ENCODE data around the gene RPS6KA5.
"Not testable (repeated sequence)": the region's sequence is repeated elsewhere in the genome, so short reads cannot be mapped to it uniquely, and the experiment has no call there.

The RPS6KA5 gene

DNA sequence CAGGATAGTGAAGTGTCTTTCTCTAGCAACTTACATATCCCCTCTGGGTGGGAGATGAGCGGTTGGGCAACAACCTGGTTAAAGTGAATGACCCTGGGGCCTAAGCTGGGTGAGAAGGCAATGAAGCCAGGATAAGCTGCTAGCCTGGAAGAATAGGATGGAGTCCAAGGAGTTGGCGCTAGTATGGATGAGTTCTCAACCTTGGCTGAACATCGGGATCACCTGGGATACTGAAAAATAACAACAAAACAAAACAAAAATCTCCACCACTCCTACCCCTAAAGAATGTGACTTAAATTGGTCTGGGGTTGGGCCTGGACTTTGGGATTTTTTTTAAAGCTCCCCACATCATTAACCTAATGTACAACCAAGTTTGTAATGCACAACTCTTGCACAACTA lies 4.8 kb upstream of the RPS6KA5 start:
- DNase-seq (ENCODE audit: low read depth) = no peak

DNA sequence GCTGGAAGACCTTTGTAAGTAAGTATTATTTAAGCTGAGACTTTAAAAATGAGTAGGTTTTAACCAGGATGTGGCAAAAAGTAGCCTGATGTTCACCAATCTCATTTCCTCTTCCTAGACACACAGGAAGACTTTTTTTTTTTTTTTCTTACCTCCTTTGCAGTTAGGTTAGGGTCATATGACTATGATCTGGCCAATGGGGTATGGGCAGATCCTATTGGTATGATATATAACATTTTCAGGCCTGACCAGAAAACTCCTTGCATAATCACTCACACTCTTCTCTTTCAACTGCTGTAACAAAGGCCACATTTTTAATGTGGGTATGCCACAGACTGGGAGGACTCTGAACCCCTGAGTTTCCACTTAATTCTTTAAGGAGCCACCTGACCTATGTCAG lies 2.7 kb upstream of the RPS6KA5 start:
- no peak for DNase-seq (ENCODE audit: low read depth)

DNA sequence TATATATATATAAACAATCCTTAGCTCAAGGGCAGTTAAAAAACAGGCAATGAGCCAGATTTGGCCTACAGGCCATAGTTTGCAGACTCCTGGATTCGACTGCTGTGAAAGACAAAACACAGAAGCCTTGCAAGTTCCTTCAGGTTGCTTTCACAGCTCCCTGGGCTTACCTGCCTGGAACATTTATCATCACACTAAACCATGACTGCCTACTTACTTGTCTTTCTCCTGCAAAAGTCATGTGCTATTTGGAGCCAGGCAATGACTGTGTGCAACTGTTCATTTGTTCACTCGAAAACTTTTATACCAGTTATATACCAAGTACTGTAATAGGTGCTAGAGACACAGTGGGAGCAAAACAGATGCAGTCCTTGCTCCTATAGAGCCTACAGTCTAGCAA lies 2.2 kb upstream of the RPS6KA5 start:
- DNase-seq (ENCODE audit: low read depth) = no peak

DNA sequence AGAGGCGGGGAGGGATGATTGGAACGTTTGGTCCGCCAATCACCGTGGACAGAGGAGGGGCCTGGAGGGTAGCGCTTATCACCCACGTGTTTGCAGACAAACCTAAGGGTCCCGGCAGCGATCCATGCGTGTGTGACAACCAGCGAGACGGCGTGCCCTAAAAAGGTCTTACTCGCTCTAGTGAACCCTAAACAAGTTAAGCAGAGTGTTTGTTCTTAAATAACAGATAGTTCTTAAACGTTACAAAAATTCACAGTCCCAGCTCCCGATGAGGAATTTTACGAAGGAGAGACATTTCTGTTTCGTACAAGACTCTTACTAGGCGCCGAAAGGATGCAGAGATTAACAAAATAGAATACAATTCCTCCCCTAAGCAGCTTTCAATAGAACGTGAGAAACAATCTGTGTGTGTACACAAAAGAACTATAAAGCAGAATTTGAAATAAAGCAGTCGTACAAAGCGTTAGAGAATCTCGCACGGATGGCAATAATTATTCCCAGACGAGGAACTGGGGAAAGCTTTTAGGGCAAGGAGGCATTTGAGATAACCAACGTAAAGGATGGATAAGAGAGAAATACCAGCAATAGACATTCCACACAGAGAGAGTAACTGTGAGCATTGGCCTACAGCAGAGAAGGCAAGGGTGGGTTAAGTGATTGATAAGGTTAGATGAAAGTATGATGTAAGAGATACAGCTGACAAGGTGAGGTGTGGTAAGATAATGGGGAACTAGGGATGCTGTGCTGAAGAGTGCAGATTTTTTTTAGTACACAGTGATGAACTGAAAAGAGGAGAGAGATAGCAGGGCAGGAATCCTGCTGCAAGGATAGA lies 831 bp upstream of the RPS6KA5 start:
- DNase-seq (ENCODE audit: low read depth) = no peak

DNA sequence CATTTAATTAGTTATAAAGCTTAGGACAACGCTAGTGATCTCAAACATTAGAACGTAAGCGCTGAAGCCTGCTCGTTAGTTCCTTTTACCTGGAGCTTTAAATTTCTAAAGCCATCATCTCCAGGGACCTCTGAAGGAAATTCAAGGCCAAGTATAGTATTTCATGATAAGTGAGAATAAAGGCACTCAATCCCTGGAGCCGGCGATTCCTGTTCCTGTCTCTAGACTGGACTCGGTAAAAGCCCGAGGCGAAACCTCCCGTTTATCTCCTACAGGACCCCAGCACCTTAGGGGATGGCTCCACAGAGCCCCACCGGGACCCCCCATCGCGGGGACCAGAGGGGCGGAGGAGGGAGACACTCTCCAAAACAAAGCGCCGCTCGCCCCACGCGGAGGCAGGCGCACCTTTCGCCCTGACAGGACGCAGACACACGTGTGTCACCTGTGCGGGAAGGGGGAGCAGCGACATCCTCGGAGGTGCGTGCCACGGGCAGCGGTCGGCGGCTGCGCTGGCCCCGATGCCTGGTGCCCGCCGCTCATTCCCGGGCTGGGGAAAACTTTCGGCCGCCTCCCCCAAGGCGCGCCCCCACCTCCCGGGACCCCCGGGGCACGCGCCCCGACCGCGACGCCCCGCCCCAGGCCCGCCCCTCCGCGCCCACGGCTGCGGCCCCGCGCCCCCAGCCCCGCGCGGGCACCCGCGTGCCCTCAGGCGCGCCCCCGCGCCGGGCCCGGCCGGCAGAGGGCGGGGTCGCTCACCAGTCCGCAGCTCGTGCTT lies 678 bp downstream of the RPS6KA5 start:
- DNase-seq (ENCODE audit: low read depth) = peak; percentile 62

DNA sequence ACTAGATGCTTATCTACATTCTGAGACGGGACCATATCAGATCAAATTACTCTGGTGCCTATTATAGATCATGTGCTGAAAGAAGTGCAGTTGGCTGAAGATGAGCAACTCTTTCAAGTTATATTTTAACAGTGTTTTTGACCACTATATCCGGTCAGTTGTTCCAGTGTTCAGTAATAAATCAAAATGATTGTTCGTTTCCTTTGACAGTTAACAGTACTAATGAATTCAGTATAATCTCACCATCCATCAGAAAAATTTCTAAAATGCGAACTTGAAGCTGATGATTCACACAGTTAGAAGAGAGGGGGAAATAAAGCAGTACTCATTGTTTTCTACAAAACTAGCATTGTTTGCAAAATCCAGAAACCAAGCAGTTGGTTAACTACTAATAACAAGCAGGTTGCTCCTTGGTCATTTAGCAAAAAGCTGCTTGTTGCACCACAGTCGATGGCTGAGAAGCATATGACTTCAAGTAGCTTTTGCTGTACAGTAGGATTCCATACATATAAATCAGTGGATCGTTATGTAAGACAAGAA lies 2.3 kb downstream of the RPS6KA5 start:
- DNase-seq (ENCODE audit: low read depth) = no peak

DNA sequence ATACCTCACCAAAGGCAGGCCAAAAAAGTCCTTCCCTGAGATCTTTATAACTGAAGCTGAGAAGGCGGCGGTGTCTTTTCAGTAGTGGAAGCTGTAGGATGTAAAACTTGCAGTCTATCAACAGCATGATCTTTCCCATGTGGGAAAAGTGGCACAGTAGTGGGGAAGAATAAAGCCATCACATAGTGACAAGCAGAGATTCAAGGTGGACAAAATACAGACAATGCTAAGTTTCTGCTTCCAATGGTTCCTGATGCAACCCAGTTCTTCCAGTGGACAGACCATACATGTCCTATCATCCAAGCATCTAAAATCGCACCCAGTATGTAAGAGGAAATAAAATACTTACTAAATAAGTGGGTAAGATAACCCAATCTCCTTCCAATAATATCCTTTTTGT lies 4.1 kb downstream of the RPS6KA5 start:
- no peak for DNase-seq (ENCODE audit: low read depth)

DNA sequence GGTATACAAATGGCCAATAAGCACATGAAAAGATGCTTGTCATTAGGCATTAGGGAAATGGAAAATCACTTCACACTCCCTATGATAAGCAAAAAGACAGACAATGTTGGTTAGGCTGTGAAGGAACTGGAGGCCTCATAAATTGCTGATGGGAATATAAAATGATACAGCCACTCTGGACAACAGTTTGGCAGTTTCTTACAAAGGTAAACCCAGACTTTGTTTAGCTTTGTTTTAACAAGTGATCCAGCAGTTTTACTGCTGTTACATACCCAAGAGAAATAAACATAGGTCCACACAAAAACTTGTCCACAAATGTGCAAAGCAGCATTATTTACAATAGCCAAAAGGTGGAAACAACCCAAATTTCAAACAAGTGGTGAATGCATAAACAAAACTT lies 5.4 kb downstream of the RPS6KA5 start:
- no peak for DNase-seq (ENCODE audit: low read depth)

DNA sequence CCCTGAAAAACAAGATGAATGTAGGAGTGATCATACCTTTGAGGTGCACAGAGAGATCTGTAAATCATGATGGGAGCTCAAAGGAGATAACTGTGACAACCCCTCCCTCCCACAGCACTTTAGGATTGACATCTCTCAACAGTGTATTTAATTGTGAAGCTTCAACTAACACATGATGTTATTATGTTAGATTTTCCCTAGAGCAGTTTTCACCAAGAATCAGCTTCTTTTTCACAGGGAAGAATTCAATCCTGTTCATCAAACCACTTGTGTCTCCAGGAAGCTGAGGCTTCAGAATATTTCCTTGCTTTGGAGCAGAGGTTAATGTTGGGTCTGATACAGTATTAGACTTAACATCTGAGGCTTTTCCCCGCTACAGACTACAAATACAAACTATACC lies 11.8 kb downstream of the RPS6KA5 start:
- DNase-seq (ENCODE audit: low read depth) = no peak

DNA sequence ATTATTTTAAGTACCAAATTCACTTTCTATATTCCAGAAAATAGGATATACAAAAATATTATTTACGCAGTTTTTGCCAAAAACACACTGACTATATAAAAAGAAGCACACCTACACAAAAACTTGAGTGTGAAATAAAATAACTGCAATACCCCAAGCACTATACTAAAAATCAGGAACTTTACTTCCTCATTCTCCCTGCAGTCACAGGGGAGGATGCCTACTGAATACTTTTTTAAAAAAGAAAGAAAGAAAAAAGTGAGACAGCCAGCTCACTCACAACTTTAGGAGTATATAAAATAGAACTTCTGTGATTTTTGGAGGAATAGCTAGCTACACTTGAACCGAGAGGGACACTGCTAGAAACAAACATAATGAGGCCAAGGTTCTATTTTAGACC lies 12.2 kb downstream of the RPS6KA5 start:
- DNase-seq (ENCODE audit: low read depth) = no peak

DNA sequence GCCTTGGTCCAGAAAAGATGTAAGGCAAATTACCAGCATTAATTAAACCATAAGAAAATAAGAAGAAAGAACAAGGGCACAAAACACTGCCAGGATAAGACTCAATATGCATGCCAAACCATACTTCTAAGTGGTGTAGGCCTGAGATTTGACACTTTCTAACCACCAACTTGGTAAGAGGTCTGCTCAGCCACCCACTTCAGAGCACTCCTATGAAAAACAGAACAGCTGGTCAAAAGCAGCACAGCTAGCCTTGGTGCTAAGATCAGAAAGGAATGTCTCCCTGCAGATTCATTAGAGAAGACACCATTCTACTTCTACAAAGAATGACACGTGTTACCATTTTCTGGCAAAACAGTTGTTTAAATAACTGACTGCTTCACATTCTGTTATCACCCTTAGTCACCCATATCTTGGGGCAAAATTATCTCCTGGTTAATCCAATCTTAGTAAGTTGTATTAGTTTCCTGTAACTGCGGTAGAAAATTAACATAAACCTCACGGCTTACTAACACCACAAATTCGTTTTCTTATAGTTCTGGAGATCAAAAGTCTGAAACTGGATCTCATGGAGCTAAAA lies 13.2 kb downstream of the RPS6KA5 start:
- DNase-seq (ENCODE audit: low read depth) = no peak

DNA sequence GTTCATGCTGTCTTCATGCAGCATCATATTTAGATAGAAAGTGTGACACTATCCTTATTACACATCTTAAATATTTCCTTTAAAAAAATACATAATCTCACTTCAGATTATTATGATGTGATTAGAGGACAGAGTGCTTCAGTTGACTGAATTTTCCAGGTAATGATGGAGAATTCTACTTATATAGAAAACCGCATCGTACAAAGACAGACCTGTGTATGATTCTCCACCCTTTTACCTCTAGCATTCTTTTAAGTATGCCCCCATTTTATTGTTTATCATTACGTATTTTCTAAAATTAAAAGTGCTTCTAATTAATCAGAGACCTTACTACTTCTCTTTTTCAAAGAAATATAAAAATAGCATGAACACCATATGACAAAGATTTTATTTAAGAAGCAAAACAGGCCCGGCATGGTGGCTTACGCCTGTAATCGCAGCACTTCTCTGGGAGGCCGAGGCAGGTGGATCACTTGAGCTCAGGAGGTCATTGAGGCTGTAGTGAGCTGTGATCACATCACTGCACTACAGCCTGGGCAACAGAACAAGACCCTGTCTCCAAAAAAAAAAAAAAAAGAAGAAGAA lies 13.9 kb downstream of the RPS6KA5 start:
- no peak for DNase-seq (ENCODE audit: low read depth)

DNA sequence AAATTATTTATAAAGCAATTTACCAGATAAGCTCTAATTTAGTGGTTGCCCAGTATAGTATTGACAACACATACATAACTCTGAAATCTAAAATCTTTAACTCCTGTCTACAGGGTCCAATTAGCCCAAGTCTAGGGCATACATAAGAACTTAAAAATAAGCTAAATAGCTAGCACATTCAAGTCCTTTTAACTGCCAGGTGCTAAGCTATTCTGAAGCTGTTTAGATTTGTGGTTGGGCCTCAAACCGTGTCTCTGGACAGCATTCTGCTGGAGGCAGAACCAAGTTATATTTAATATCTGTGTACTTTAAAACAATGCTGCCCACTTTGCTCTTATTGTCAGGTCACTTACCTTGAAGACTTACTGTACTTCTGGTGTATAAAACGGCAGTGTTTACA lies 19.0 kb downstream of the RPS6KA5 start:
- no peak for DNase-seq (ENCODE audit: low read depth)

DNA sequence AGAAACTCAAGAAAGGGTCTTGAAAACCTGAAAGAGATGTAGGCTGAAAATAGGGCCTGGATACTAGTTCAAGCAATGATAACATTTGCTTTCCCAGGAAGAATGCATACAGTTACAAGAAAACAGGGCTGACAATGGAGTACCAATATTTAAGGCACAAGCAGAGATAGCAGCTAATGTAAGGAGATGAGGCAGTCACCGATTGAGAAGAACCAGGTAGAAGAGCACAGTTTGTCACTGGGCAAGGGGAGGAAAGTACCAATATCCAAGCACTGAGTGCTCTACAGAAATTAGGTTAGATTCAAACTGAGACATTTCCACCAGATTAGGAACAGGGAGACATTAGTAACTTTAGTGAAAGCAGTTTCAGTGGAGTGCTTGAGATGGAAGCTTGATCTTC lies 19.9 kb downstream of the RPS6KA5 start:
- DNase-seq (ENCODE audit: low read depth) = no peak

DNA sequence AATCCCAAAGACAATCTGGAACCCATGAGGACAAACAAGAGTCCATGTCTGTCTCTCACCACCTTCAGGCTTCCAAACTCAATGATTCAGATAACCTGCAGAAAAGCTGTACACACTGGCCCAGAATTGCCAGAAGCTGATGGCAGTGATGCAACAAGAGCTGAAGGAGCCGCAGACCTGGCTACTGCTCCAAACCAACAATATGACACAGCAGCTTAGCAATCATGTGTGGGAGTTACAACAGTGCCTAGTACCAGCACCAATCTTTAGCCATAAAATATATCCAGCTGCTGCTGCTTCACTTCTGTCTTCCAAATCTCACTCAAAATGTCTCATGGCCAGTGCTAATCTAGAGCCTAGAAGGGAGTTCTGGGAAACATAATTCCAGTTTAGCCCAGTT lies 22.0 kb downstream of the RPS6KA5 start:
- DNase-seq (ENCODE audit: low read depth) = no peak

DNA sequence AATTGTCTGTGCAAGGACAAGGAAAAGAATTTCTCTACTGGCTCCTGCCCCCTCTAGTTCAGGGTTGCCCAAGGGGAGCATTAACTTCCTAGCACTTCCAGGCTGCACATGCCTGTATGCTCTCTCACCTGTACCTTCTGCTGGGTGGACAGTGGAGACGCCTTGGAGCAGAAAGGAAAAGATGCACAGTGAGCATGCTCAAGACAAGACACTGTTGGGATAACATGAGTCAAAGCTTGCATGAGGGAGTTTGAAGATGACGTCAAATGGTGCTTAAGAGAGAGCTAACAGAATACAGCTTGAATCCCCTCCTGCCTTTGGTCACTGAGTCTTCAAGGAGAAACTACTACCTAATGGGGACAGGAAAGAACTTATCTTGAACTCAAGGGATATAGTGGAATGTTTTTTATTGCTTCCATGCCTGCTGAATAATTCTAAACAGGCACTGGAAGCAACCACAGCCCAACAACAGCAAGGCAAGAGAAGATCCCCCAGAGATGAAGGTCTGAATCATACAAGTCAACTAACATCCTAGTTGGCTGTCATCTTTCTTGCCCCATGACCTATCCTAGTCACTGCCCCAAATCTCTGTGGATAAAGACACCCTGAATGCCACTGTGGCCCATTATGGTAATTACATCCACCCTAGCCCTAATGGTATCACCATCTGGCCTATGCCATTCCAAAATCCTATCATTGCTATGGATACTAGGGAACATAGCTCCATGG lies 23.5 kb downstream of the RPS6KA5 start:
- no peak for DNase-seq (ENCODE audit: low read depth)

DNA sequence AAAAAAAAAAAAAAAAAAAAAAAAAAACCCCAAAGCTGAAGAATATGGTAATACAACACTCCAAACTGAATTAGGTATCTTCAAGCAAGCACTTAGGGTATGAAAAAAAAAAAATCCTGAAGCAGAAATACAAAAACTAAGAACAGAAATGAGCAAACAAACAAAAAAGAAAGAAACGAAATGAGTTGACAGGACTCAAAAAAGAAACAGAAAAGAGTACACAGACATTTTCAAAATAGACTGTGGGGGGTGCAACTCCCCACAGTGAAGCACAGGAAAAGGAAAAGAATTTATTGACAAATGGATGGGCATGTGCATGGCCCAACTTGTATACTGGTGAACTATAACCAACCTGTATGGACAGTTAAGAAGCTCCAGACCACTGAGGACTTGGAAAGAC lies 24.6 kb downstream of the RPS6KA5 start:
- no peak for DNase-seq (ENCODE audit: low read depth)

DNA sequence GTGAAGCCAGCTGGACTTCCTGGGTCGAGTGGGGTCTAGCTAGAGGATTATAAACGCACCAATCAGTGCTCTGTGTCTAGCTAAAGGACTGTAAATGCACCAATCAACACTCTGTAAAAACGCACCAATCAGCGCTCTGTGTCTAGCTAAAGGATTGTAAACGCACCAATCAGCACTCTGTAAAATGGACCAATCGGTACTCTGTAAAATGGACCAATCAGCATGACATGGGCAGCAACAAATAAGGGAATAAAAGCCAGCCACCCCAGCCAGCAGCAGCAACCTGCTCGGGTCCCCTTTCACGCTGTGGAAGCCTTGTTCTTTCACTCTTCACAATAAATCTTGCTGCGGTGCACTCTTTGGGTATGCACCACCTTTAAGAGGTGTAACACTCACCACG lies 26.1 kb downstream of the RPS6KA5 start:
- DNase-seq (ENCODE audit: low read depth) = not testable (repeated sequence)

DNA sequence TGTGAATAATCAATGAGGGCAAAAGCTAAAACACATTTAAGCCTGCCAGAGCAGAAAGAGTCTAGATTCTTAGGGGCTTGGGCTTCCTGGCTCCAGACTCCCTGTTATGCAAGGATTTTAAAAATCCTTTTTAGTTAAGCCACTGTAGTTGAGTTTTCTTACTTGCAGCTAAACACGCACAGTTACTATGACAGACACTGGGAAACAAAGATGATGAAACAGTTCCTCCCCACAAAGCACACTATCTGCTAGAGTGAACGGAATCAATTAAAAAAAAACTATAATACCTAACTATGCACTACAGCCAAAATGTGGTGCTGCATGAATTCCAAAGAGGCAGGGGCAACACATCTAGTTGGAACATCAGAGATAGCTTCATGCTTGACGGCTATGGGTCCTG lies 28.2 kb downstream of the RPS6KA5 start:
- no peak for DNase-seq (ENCODE audit: low read depth)

DNA sequence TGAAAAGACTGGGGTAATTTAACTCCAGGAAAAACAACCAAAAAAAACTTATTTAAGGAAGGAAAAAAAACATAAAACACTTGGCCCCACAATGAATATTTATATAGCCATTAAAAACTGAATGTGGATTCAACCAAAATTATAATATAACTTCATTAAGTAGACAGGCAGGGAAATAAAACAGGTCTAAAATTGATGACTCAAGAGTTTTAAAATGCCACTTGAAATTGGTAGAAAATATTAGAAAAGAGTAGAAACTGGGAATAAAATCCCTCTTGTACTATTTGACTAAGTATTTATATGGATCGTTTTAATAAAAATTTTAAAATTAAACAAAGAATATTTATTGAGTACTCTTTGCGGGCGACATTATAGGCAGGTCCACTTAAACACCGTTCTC lies 28.8 kb downstream of the RPS6KA5 start:
- DNase-seq (ENCODE audit: low read depth) = no peak

DNA sequence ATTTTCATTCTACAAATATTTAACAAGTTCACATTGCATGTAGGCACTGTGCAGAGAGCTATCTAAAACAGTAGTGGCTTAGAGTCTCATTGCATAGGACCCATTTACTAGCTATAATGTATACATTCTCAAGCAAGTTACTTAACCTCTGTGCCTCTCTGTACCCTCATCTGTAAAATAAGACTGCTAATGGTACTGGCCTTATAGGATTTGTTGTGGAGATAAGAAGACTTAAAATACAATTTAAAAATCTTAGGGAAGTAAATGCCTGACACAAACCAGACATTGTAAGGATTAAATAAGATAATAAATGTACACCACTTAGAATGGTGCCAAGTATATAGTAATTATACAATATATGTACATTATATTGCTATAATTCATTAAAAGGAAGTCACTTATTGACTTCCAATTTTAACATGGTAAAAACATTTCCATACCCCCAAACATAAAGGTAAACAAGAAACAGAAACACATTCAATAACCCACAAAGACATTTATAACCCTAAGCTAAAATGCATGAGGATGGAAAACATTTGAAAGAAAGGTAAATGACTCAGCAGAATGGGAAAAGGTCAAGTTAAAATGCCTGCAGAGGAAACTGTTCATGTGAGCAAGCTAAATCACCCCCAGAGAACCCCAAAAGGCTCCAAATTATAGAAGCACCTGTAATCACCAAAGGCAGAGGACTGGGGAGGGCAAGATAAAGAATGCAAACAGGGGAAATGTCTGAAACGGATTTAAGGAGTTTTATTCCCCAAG lies 30.8 kb downstream of the RPS6KA5 start:
- DNase-seq (ENCODE audit: low read depth) = no peak

Data from activated T-helper 9 cell treated with anti-CD3 and anti-CD28 coated beads, Interleukin-2, amount 50 U/mL, for 16 hours (primary cell).